NCI-H2227 treated with DMSO at 0.1 percent for 48 hours (cell line): ENCODE measurements around the gene PTPN12.
A peak's percentile ranks its signal among the peaks of the same experiment; 100 is the strongest.
"Not testable (repeated sequence)": the region's sequence is repeated elsewhere in the genome, so short reads cannot be mapped to it uniquely, and the experiment has no call there.

ENCODE experiments used
- DNase-seq: peaks from one replicate; lab custom pipeline; 2025; lab: John Stamatoyannopoulos, UW

PTPN12 gene

DNA sequence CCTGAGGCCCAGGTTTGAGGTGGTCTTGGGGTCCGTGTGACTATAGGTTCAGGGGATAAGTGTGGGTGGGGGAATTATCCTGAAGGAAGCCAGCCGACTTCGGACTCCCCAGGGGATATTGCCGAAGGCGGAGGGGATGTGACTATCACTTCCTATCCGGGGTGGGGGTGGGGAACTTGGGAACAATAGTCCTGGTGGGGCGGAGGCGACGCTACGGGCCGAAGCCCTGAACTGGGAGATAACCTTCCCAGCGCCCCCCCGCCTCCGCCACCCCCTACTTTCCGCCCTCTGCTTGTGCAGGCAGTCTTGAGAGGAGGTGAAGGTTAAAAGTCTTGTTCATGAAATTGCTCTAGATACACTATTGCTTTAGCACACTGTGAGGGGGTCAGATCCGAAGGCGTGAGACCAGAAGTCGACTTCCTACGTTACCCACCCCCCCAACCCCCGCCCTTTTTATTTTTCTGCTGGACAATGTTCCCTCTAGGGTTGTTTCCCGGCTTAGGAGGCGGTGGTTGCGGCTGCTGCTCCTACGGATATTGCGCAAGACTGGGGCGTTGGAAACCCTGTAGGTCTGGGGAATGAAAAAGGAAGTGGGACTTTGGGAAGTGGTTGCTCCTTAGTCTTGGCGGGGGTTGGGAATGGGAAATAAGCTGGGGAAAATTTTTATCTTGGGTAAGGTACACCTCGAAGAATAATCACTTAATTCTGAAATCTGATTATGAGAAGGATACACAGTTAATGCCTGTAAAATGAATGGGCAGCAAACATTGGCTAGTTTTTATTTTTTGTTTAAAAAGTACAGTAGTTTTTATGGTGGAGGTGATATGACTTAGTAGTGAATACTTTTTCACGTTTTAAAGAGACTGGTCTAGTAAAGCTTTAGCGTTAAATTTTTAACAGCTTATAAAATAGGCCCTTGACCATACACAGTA is 1.5 kb downstream of the PTPN12 start:
- DNase-seq, result peak; percentile 56

DNA sequence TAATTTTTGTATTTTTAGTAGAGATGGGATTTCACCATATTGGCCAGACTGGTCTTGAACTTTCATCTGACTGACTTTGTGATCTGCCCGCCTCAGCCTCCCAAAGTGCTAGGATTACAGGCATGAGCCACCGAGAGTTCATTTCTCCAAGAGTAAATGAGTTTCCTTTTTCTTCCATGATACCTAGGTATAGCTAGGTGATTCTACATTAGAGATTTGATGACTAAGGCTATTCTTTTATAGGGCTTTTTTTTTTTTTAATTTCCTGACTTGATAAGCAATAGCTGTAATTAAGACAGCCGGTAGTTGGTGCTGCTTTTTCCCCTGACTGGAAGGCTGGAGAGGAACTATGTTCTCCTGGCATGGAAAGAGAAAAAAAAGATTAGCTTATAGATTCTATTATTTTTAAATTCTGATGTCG is 3.3 kb downstream of the PTPN12 start:
- no peak for DNase-seq

DNA sequence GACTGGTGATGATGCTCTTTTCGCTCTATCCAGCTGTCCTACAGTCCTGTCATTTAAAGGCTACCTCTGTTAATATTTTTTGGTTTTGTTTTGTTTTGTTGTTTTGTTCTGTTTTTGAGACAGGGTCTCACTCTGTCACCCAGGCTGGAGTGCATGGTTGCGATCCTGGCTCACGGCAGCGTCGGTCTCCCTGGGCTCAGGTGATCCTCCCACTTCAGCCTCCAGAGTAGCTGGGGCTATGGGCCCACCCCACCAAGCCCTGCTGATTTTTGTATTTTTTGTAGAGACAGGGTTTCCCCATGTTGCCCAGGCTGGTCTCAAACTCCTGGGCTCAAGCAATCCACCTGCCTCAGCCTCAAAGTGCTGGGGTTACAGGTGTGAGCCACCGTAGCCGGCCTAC is 3.9 kb downstream of the PTPN12 start:
- DNase-seq, result not testable (repeated sequence)

DNA sequence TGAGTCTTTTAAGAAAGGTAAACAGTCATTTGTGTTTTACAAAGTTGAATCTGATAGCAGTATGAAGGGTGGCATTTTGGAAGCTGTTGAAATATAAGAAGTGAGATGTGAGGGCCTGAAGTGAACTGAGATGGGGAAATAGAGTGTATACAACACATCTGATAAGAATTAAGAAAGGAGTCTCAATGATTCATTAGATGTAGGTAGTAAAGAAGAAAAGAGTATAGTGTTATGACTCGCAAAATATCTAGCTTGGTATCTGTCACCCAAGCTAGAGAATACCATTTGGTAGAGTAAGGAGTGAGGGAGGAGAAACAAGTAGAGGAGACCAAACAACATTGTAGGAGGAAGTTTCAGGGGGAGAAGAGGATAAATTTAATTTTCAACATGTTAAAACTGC is 5.3 kb downstream of the PTPN12 start:
- no peak for DNase-seq

DNA sequence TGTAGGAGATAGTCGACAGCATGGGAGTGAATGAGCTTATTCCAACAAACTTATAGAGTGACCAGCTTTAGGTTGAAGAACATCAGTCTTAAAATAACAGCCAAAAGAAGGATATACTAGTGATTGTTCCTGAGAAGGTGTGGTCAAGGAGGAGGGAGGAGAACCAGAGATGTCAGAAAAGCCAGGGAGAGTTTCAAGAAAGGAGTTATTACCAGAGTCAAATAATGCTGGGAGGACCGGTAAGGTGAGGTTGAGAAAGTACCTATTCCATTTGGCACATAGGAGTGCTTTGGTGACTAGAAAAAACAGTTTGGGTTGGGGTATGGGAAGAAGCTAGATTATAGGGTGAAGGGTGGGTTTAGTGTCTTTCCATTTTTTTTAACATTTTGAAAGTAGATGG is 5.8 kb downstream of the PTPN12 start:
- no peak for DNase-seq

DNA sequence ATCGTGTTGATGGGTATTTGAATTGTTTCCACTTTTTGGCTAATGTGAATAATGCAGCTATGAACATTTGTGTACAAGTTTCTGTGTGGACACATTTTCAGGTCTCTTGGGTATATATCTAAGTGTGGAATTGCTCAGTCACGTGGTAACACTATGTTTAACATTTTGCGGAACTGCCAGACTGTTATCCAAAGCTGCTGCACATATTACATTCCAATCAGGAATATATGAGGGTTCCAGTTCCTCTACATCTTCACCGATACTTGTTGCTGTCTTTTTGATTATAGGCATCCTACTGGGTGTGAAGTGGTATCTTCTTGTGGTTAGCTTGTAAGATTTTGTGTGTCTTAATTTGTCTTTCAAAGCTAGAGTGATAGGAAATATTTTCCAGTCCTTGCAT is 6.8 kb downstream of the PTPN12 start:
- no peak for DNase-seq

DNA sequence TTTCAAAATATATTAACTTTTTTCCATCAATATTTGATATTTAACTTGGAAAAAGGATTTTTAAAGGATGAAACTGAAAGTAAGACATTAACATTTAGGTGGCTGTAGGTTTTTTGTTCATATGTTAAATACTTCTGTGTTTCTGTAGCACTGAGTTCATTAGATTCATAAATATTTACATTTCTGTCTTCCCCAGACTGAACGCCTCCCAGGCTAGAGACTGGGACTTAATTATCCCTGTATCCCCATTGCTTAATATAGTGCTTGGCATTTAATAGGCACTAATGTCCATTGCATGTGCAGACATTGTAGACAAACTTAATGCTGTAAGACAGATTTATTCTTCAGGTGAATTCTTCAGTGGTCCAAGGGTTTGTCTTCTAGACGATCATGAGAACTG is 7.4 kb downstream of the PTPN12 start:
- DNase-seq, result no peak

DNA sequence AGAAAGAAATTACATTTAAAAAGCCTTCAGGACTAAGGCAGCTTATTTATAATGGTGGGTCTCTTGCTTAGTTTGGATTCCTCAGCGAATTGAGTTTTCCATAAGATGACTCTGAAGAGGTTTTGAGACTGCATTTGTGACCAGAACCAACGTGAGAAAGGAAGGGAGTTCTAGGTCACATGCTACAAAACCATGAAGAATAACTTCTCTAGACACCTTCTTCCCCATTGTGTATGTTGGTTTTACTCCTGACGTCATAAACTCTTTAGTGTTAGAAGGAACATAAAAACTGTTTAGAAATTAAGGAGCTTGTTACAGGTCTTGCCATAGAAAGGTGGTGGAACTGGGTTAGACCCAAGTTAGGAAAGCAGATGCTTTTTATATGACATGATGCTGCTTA is 11.1 kb downstream of the PTPN12 start:
- DNase-seq, result no peak

DNA sequence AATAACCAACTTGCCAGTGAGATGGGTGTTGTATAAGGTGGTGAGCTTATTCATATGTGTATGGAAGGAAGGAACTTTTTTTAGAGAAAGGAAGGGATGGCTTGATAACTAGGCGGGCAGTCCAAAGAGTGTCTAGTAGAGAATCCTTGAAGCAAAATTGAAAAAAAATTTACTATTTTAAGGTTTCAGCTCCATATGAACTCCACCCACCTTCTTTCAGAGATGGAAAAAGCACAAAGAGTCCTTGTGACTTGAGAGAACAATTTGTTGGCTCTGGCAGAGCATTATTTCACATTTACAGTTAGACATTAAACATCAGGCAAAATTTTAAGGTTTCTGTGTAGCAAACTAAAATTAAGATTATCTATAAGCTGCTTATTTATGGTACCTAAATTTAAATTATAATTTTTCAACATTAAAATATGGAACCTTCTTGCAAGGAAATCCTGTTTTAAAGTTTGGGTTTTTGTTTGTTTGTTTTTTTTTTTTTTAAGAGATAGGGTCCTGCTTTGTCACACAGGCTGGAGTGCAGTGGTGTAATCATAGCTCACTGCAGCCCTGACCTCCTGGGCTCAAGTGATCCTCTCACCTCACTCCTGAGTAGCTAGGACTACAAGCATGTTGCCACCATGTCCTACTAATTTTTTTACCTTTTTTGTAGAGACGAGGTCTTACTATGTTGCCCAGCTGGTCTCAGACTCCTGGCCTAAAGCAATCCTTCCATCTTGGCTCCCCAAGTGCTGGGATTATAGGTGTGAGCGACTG is 12.2 kb downstream of the PTPN12 start:
- no peak for DNase-seq

DNA sequence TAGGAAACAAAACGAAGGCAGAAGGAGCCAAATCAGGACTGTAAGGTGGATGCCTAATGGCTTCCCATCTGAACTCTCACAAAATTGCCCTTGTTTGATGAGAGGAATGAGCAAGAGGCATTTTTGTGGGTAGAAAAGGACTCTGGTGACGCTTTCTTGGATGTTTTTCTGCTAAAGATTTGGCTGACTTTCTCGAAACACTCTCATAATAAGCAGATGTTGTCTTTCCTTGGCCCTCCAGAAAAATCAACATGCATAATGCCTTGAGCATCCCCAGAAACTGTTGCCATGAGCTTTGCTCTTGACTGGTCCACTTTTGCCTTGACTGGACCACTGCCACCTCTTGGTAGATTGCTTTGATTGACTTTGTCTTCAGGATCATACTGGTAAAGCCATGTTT is 13.5 kb downstream of the PTPN12 start:
- no peak for DNase-seq

DNA sequence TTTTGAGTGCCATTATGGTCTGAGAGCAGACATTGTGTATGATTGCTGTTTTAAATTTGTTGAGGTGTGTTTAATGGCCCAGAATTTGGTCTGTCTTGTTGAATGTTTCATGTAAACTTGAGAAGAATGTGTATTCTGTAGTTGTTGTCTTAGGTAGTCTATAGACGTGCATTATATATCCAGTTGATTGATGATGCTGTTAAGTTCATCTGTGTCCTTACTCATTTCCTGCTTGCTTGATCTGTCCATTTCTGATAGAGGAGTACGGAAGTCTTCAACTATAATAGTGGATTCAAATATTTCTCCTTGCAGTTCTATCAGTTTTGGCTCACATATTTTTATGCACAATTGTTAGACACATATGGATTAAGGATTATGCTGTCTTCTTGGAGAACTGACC is 16.0 kb downstream of the PTPN12 start:
- no peak for DNase-seq

DNA sequence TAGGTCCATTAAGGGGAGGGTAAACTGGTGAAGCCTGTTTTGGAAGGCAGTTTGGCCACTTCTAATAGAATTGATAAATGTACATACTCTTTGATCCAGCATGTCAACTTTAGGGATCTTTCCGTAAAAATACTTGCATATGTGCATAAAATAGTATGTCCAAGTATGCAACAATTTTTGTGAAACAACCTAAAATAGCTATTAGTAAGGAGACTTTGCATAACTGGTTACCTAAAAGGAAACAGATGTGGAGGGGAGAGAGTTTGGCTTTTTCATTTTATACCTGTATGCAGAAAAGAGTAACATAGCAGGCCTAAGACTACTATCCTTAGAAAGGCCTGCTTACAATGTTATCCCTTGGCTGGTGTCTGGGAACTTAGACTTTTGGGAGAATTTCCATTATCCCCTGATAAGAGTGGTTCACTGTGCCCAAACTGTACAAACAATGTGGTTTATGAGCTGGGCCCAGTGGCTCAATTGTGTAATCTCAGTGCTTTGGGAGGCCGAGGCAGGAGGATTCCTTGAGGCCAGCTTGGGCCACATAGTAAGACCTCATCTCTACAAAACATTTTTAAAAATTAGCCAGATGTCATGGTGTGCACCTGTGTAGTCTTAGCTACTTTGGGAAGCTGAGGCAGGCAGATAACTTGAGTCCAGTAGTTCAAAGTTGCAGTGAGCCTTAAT is 21.3 kb downstream of the PTPN12 start:
- no peak for DNase-seq

DNA sequence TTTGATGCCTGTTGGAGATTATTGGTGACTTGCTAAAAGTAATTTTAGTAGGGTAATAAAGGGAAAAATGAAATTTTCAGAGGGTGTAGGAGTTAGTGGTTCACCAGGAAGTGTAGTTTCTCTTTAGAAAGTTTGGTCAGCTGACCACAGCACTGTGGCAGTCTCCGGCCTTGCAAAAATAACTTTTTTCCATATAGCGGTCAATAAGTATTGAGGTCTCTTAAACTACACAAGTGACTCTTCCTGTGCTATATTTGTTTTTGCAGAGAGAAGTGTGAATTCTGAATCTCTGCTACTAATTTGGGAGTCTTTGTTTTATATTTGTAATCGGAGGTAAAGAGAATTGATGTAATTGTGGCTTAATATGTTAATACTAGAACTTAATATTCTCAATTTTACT is 24.3 kb downstream of the PTPN12 start:
- DNase-seq, result no peak

DNA sequence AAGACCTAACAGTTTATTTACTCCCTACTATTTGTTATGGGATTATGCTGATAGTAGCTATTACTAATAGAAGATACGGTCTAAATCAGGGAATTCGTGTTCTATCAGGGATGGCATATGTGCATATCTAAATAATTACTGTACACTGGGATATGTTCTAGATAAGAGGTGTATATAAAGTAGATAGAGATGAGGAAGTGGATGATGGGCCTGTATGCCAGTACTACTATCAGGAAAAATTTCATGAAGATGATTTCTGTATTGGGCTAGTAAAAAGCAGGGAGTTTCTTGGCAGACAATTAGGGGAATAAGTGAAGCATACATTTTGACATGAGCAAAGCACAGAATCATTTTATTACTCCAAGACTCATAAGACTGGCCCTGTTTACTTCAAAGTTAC is 26.2 kb downstream of the PTPN12 start:
- DNase-seq, result no peak

DNA sequence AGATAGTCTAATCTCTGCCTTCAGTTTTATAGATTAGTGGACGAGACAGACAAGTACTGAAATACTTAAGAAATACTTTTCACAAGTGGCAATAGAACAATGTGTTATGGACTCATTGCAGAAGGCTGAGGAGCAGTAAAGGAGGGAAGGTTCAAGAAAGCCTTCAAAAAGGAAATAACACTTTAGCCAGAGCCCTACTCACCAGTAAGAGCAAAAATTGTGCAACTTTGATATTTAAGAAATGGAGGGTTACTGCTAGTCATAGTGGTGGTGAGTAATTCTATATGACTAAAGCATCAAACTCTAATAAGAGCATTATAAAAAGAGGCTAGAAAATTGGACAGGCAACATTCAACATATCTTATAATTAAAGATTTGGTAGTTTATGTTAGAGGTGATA is 28.8 kb downstream of the PTPN12 start:
- no peak for DNase-seq

DNA sequence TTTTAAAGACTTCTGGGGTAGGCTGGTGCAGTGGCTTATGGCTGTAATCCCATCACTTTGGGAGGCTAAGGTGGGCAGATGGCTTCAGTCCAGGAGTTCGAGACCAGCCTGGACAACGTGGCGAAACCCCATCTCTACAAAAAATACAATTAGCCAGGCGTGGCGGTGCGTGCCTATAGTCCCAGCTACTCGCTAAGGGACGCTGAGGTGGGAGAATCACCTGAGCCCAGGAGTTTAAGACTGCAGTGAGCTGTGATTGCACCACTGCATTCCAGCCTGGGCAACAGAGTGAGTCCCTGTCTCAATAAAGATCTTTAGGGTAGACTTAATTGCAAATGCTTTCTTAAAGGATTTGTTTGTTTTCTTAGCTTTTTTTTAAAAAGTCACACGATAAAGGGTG is 29.3 kb downstream of the PTPN12 start:
- DNase-seq, result no peak

DNA sequence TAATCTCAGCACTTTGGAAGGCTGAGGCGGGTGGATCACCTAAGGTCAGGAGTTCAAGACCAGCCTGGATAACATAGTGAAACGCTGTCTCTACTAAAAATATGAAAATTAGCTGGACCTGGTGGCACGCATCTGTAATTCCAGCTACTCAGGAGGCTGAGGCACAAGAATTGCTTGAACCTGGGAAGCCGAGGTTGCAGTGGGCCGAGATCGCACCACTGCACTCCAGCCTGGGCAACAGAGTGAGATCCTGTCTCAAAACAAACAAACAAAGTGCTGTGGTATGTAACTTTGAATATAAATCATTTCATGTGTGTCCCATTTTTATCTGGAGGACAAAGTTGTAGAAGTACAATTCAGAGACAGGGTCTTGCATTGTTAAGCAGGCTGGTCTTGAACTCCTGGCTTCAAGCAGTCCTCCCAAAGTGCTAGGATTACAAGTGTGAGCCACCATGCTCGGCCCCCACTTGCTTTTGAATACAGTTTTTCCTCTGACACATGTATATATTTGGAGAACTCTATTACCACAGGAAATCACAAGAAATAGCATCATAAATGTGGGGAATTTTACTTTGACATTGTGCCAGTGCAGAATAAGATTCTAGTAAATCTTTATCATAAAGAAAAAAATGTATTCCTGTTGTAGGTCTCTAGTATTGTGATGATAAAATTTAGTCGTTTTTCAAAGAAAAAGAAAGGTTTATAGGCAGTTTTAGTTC is 32.6 kb downstream of the PTPN12 start:
- no peak for DNase-seq

DNA sequence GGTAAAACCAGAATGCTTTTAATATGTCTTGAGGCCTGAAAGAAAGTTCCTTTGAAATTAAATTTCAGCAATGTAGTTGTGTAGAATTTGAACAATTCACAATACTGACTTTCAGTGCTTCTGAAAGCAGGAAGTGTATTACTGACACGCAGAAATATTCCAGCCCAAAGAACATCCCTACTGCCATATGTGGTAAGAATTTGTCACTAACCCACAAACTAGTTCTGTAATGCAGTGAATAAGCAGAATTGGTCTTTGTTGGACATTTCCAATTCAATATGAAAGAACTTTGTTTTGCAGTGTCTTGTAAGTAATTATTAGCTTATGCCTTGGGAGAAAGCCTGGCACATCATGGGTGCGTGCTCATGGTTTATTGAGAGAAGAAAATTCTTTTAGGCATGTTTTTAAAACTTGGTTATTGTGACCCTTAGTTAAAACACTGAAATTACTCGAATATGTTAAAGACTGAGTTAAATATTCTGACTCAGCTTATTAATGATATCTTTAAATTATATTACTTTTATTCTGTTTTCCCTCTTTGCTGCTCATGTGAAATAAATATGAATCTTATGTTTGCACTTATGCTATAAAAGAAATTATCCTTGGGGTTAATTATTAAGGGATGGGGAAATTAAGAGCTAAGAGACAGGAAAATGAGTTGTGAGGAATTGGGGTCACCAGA is 33.4 kb downstream of the PTPN12 start:
- DNase-seq, result no peak

DNA sequence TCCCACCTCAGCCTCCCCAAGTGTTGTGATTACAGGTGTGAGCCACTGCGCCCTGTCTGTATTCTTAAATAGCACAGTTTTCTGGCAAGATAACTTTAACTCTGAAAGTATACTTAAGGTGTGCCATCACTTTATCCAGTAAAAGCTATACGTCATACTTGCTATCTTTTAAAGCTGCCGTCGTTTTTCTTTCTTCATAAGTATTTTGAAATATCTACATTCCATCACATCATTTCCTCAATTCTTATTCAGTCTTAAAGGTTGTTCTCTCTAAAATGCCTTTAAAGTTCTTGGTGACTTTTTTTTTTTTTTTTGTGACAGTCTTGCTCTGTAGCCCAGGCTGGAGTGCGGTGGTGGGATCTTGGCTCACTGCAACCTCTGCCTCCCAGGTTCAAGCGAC is 34.7 kb downstream of the PTPN12 start:
- no peak for DNase-seq

DNA sequence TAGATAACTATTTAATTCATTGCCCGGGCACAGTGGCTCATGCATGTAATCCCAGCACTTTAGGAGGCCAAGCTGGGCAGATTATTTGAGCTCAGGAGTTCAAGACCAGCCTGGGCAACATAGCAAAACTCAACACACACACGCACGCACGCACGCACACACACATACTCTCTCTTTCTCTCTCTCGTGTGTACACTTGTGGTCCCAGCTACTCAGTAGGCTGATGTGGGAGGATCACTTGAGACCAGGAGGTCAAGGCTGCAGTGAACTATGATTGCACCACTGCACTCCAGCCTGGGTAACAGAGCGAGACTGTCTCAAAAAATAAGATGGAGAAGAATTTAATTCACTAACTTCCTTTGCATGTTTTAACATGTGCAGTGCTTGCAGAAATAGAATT is 38.1 kb downstream of the PTPN12 start:
- DNase-seq, result no peak

DNA sequence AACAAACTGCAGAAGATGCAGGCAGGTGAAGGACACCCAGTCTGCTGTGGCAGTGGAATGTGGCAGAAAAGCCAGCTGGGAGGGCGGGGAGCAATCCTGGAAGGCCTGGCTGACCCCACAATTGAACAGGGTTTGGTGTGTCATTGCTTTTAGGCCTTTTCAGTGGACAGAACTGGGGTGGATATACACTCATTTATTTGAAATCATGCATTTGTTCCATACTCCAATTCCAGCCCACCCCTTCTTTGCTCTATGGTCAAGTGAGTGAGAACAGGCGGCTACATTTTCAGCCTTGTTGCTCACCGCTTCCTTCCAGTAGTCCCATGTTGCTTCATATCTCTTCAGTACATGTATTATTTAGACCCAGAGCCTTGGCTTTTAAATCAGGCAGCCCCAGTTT is 39.8 kb downstream of the PTPN12 start:
- DNase-seq, result no peak

DNA sequence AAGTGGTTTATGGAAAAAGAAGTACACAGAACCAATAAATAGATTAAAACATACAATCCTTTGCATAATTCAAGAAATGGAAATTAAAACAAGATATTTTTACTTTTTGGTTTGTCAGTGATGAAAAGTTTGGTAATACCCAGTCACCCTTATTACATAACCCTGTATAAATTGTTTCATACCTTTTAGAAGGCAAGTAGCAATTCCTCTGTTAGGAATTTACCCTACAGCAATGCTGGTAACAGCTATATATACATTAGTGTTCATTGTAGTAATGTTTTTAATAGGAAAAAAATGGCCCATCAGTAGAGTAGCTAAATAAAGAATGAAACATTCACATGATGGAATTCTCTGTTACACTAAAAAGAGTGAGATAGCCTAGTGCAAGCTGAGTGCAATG is 42.7 kb downstream of the PTPN12 start:
- DNase-seq, result no peak
